ENCODE results near the gene FEZ2.

FEZ2 gene

GRCh38 chr2:36561237-36561944 lies 36.6 kb downstream of the FEZ2 start:
- no peak for DNase-seq
- no peak for ATAC-seq

GRCh38 chr2:36560726-36561125 lies 37.2 kb downstream of the FEZ2 start:
- ATAC-seq (no peak), DNase-seq (no peak)

GRCh38 chr2:36559221-36559942 lies 38.6 kb downstream of the FEZ2 start:
- ATAC-seq (no peak), DNase-seq (no peak)

GRCh38 chr2:36556842-36557241 lies 41.1 kb downstream of the FEZ2 start:
- no peak for DNase-seq
- no peak for ATAC-seq

GRCh38 chr2:36555789-36556188 lies 42.2 kb downstream of the FEZ2 start:
- no peak for DNase-seq
- no peak for ATAC-seq

GRCh38 chr2:36554531-36554930 lies 43.4 kb downstream of the FEZ2 start:
- ATAC-seq (no peak), DNase-seq (no peak)

GRCh38 chr2:36553683-36554082 lies 44.3 kb downstream of the FEZ2 start:
- ATAC-seq (no peak), DNase-seq (no peak)

- no peak for DNase-seq
- ATAC-seq = no peak
Measured at GRCh38 chr2:36550006-36550405, 48.0 kb downstream of the FEZ2 start.

GRCh38 chr2:36549165-36549574 lies 48.8 kb downstream of the FEZ2 start:
- ATAC-seq (peak; percentile 36), DNase-seq (no peak)

GRCh38 chr2:36547906-36548305 lies 50.1 kb downstream of the FEZ2 start:
- no peak for ATAC-seq

GRCh38 chr2:36545871-36546416 lies 52.0 kb downstream of the FEZ2 start:
- no peak for ATAC-seq

More at GRCh38 chr2:36547906-36548305, 50.1 kb downstream of the FEZ2 start:
- DNase-seq = no peak

GRCh38 chr2:36544638-36545338 lies 53.2 kb downstream of the FEZ2 start:
- ATAC-seq (no peak), DNase-seq (no peak)

More at GRCh38 chr2:36545871-36546416, 52.0 kb downstream of the FEZ2 start:
- no peak for DNase-seq

- DNase-seq (no peak), ATAC-seq (no peak)
Measured at GRCh38 chr2:36541891-36542595, 55.9 kb downstream of the FEZ2 start.

- DNase-seq = no peak
- no peak for ATAC-seq
Measured at GRCh38 chr2:36540986-36541754, 56.8 kb downstream of the FEZ2 start.

- no peak for ATAC-seq
- DNase-seq = no peak
Measured at GRCh38 chr2:36539631-36540030, 58.3 kb downstream of the FEZ2 start.

- DNase-seq = no peak
- no peak for ATAC-seq
Measured at GRCh38 chr2:36538335-36538734, 59.6 kb downstream of the FEZ2 start.

- no peak for ATAC-seq
- no peak for DNase-seq
Measured at GRCh38 chr2:36536776-36537175, 61.2 kb downstream of the FEZ2 start.

- no peak for ATAC-seq
- no peak for DNase-seq
Measured at GRCh38 chr2:36535099-36535498, 62.9 kb downstream of the FEZ2 start.

- ATAC-seq (no peak), DNase-seq (no peak)
Measured at GRCh38 chr2:36534275-36534799, 63.6 kb downstream of the FEZ2 start.

GRCh38 chr2:36530983-36531354 lies 67.0 kb downstream of the FEZ2 start:
- DNase-seq = no peak
- peak; percentile 23 for ATAC-seq

All from stimulated activated naive CD8-positive, alpha-beta T cell treated with anti-CD3 and anti-CD28 coated beads, Interleukin-15, Interleukin-2, amounts not matched to agents 100 U/mL and 50 U/mL, for 24 hours (primary cell).